OCI-LY3 (cell line): ENCODE results near the gene ASRGL1.
"Not testable (repeated sequence)": the region's sequence is repeated elsewhere in the genome, so short reads cannot be mapped to it uniquely, and the experiment has no call there.

Experiments
- H2AFZ ChIP-seq: fragments of 200-600, 300-600 bp; shearing (Covaris generic); 2 replicates; pipeline ENCODE4 v1.6.0; 2014; ENCODE audit warnings: antibody characterized with exemption, low read depth, low read length
- H3K27ac ChIP-seq: fragments of 200-600, 300-600 bp; sonication (generic); 2 replicates; pipeline ENCODE4 v1.5.1; 2014; ENCODE audit warnings: mild to moderate bottlenecking, low read length, moderate library complexity, mixed read lengths
- H3K27me3 ChIP-seq: fragments of 200-600, 300-600 bp; sonication (generic); 2 replicates; pipeline ENCODE4 v1.6.1; 2014; ENCODE audit warnings: low read depth, low read length, mixed read lengths
- H3K36me3 ChIP-seq: fragments of 200-600, 300-600 bp; sonication (generic); replicated peaks from 2 replicates; pipeline ENCODE3; 2014; ENCODE audit warnings: low read depth, low read length, mixed read lengths
- H3K4me1 ChIP-seq: fragments of 300-600, 200-600 bp; sonication (generic); 2 replicates; pipeline ENCODE4 v1.6.1; 2014; ENCODE audit warnings: low read length, mixed read lengths
- H3K4me2 ChIP-seq: fragments of 200-600, 300-600 bp; sonication (generic); 2 replicates; pipeline ENCODE4 v1.6.1; 2014; ENCODE audit warnings: low read length, mixed read lengths
- H3K4me3 ChIP-seq: fragments of 300-600, 200-600 bp; sonication (generic); 2 replicates; pipeline ENCODE4 v1.5.1; 2014; ENCODE audit warnings: antibody characterized with exemption, mild to moderate bottlenecking, low read length, moderate library complexity
- H3K79me2 ChIP-seq: fragments of 300-600, 200-600 bp; shearing (Covaris generic); 2 replicates; pipeline ENCODE4 v1.6.1; 2014; ENCODE audit warnings: mild to moderate bottlenecking, low read length, mixed read lengths
- H3K9ac ChIP-seq: fragments of 300-600, 200-600 bp; shearing (Covaris generic); 2 replicates; pipeline ENCODE4 v1.6.0; 2014; ENCODE audit warnings: mild to moderate bottlenecking, low read length, moderate library complexity
- H3K9me3 ChIP-seq: fragments of 200-600, 300-600 bp; shearing (Covaris generic); 2 replicates; pipeline ENCODE4 v1.6.1; 2014; ENCODE audit warnings: low read length, mixed read lengths; ENCODE audit not compliant: insufficient read depth
- H4K20me1 ChIP-seq: fragments of 200-600, 300-600 bp; sonication (generic); 2 replicates; pipeline ENCODE4 v1.6.1; 2016; ENCODE audit warnings: low read length, mixed read lengths; ENCODE audit not compliant: insufficient read depth
- EZH2phosphoT487 ChIP-seq: fragments of 200-600 bp; shearing (Covaris generic); IDR thresholded peaks from 2 replicates; pipeline ENCODE4 v1.6.1; 2018; ENCODE audit warnings: antibody characterized with exemption, mixed run types, low read depth
- TF ChIP-seq, protein P1 (sequence below): fragments of 200-600, 300-600 bp; sonication (generic); IDR thresholded peaks from 2 replicates; pipeline ENCODE4 v1.5.1; 2014; ENCODE audit warnings: antibody characterized with exemption, low read length, low read depth

The ASRGL1 gene

DNA sequence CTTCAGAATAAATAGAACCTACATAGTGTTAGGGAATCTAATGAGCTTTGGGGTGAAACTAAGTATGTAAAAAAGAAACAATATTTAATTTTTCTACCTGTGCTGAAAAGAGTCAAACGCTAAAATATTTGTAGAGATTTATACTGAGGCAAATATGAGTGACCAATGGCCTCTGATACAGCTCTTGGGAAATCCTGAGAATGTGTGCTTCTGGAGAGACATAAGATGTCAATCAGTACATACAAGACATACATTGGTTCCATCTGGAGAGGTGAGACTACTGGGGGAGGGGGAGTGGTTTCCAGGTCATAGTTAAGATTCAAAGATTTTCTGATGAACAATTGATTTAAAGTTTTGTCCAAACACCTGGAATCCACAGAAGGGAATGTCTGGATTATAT lies 970 bp downstream of the ASRGL1 start:
- H3K4me2 ChIP-seq = peak overlapping the region; percentile 96
- peaks cover 11% of the 10 kb centered on the region for H3K4me1 ChIP-seq
- H3K4me3 ChIP-seq = peak overlapping the region; percentile 89
- H3K79me2 ChIP-seq = peaks cover 4% of the 10 kb centered on the region; the same call in 1 of the 2 replicates
- no peaks in the 10 kb centered on the region for H4K20me1 ChIP-seq
- TF ChIP-seq, protein P1, sequence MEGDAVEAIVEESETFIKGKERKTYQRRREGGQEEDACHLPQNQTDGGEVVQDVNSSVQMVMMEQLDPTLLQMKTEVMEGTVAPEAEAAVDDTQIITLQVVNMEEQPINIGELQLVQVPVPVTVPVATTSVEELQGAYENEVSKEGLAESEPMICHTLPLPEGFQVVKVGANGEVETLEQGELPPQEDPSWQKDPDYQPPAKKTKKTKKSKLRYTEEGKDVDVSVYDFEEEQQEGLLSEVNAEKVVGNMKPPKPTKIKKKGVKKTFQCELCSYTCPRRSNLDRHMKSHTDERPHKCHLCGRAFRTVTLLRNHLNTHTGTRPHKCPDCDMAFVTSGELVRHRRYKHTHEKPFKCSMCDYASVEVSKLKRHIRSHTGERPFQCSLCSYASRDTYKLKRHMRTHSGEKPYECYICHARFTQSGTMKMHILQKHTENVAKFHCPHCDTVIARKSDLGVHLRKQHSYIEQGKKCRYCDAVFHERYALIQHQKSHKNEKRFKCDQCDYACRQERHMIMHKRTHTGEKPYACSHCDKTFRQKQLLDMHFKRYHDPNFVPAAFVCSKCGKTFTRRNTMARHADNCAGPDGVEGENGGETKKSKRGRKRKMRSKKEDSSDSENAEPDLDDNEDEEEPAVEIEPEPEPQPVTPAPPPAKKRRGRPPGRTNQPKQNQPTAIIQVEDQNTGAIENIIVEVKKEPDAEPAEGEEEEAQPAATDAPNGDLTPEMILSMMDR = no peak
- TF ChIP-seq EZH2phosphoT487 = no peak
- no peaks in the 10 kb centered on the region for H3K9me3 ChIP-seq
- H3K27me3 ChIP-seq = peaks cover 8% of the 10 kb centered on the region; the same call in 1 of the 2 replicates
- no peak overlapping the region for H3K27ac ChIP-seq
- peak overlapping the region; percentile 72 for H3K9ac ChIP-seq
- no peaks in the 10 kb centered on the region for H3K36me3 ChIP-seq
- peak overlapping the region; percentile 77; the same call in 1 of the 2 replicates for H2AFZ ChIP-seq

DNA sequence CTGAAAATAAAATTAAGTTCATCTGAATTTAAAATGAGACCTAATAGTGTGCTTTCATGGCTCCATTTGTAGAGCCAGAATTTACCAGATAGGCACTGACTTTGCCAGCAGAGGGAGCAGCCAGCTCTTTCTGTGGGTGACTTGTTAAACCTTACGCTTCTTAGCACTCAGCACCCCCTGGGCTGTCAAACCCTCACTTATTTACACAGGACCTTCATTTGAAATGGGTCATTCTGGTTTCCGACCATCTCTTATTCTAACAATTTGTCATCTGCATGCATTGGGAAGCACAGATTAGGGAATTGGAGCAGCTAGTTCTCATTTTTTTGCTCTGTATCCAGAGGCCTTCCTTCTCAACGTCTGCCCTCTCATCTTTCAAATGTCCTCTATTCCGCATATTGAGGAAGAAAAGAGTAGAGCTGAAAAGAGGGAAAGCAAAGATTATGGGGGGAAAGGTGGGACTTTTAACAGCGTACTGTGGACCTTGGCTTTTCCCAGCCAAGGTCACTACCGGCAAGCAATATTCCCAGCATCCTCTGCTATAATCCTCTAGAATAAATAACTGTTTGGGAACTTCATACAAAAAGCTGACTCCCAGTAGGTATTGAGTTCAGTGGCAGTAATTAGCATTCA lies 3.1 kb downstream of the ASRGL1 start:
- Histone ChIP-seq H3K4me2 (no peak overlapping the region), H3K4me1 (peaks cover 11% of the 10 kb centered on the region), H3K4me3 (no peak overlapping the region), H3K36me3 (peaks cover 4% of the 10 kb centered on the region), H3K79me2 (peaks cover 4% of the 10 kb centered on the region; the same call in 1 of the 2 replicates), H3K9me3 (no peaks in the 10 kb centered on the region), H4K20me1 (no peaks in the 10 kb centered on the region), H3K27ac (no peak overlapping the region), H2AFZ (no peak overlapping the region), H3K9ac (no peak overlapping the region), H3K27me3 (peaks cover 5% of the 10 kb centered on the region; the same call in 1 of the 2 replicates)
- TF ChIP-seq, protein P1 = peak; percentile 81
- no peak for TF ChIP-seq EZH2phosphoT487

DNA sequence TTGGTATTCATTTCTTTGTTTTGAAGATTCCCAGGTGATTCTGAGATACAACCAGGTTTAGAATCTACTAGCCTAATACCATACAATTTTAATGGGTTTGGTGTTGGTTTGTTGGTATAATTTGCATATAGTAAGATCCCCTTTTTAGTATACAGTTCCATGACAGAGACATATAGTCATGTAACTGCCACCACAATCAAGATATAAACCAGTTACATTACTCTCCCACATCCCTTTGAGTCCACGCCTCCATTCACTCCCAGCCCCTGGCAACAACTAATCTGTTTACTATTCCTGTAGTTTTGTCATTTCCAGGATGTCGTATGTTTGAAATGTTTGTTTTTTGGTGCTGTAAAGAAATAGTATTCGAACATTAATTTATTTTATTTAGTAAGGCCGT lies 4.3 kb downstream of the ASRGL1 start:
- no peak overlapping the region for H3K9ac ChIP-seq
- H3K4me3 ChIP-seq = no peak overlapping the region
- no peak for TF ChIP-seq EZH2phosphoT487
- TF ChIP-seq, protein P1 = no peak
- peaks cover 11% of the 10 kb centered on the region for H3K4me1 ChIP-seq
- H3K4me2 ChIP-seq = no peak overlapping the region
- H3K27ac ChIP-seq = no peak overlapping the region
- no peaks in the 10 kb centered on the region for H4K20me1 ChIP-seq
- H3K79me2 ChIP-seq = peaks cover 4% of the 10 kb centered on the region; the same call in 1 of the 2 replicates
- H2AFZ ChIP-seq = no peak overlapping the region
- H3K9me3 ChIP-seq = no peaks in the 10 kb centered on the region
- peaks cover 4% of the 10 kb centered on the region for H3K36me3 ChIP-seq
- H3K27me3 ChIP-seq = no peaks in the 10 kb centered on the region

DNA sequence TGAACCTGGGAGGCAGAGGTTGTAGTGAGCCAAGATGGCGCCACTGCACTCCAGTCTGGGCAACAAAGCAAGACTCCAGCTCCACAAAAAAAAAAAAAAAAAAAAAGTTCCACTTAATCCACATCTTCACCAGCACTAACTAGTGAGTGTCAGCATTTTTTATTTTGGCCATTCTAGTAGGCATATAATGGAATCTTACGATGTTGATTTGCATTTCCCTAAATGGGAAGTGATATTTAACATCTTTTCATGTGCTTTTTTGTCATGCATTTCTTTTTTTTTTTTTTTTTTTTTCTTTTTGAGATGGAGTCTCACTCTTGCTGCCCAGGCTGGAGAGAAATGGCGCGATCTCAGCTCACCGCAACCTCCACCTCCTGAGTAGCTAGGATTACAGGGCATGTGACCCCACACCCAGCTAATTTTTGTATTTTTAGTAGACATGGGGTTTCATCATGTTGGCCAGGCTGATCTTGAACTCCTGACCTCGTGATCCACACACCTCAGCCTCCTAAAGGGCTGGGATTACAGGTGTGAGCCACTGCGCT lies 6.5 kb downstream of the ASRGL1 start:
- H3K9ac ChIP-seq, H3K27me3 ChIP-seq, H3K4me3 ChIP-seq, H4K20me1 ChIP-seq, H3K9me3 ChIP-seq, H3K79me2 ChIP-seq, H3K36me3 ChIP-seq, H3K4me2 ChIP-seq, H3K4me1 ChIP-seq, H2AFZ ChIP-seq, H3K27ac ChIP-seq: not testable (repeated sequence)
